H9 (cell line): ENCODE results near the gene APBA2. TPM values are rescaled to one million over a fixed set of nuclear protein-coding genes. Genes with fewer than 3 reads are reported as not detected.
A peak's percentile ranks its signal among the peaks of the same experiment; 100 is the strongest.

Source experiments
- DNase-seq: peaks from one replicate; pipeline ENCODE4 v3.0.0-alpha.2; 2017
- H2AFZ ChIP-seq: one replicate; pipeline ENCODE4 v1.6.1; 2013; ENCODE audit warnings: mild to moderate bottlenecking, low read length, control low read depth, moderate library complexity
- H2AK5ac ChIP-seq: 2 replicates; pipeline ENCODE4 v1.6.1; 2013; ENCODE audit warnings: low read length, control low read depth, mixed read lengths; ENCODE audit not compliant: insufficient read length
- H2BK120ac ChIP-seq: one replicate; pipeline ENCODE4 v1.6.1; 2013; ENCODE audit warnings: low read depth, mild to moderate bottlenecking, low read length, control low read depth, inconsistent platforms; ENCODE audit not compliant: poor library complexity, severe bottlenecking
- H2BK12ac ChIP-seq: 2 replicates; pipeline ENCODE4 v1.6.1; 2013; ENCODE audit warnings: low read length, control low read depth, mixed read lengths, low read depth; ENCODE audit not compliant: insufficient read length
- H2BK15ac ChIP-seq: 2 replicates; pipeline ENCODE4 v1.6.1; 2013; ENCODE audit warnings: low read depth, low read length, control low read depth
- H2BK20ac ChIP-seq: one replicate; pipeline ENCODE4 v1.6.1; 2013; ENCODE audit warnings: low read depth, mild to moderate bottlenecking, low read length, control low read depth, inconsistent platforms; ENCODE audit not compliant: poor library complexity, severe bottlenecking
- H2BK5ac ChIP-seq: 2 replicates; pipeline ENCODE4 v1.6.1; 2013; ENCODE audit warnings: low read length, control low read depth, mixed read lengths; ENCODE audit not compliant: insufficient read length
- H3K14ac ChIP-seq: 2 replicates; pipeline ENCODE4 v1.6.1; 2013; ENCODE audit warnings: low read length, control low read depth; ENCODE audit not compliant: insufficient read depth
- H3K18ac ChIP-seq: 2 replicates; pipeline ENCODE4 v1.6.1; 2013; ENCODE audit warnings: low read depth, mild to moderate bottlenecking, mixed read lengths, low read length, control low read depth; ENCODE audit not compliant: insufficient read length
- H3K23ac ChIP-seq: 2 replicates; pipeline ENCODE4 v1.6.1; 2013; ENCODE audit warnings: low read length, control low read depth, mixed read lengths, low read depth; ENCODE audit not compliant: insufficient read length
- H3K23me2 ChIP-seq: 2 replicates; pipeline ENCODE4 v1.6.1; 2013; ENCODE audit warnings: low read depth, mild to moderate bottlenecking, mixed read lengths, low read length, control low read depth; ENCODE audit not compliant: insufficient read length, poor library complexity, severe bottlenecking
- H3K27ac ChIP-seq: 2 replicates; pipeline ENCODE4 v1.5.1; 2013; ENCODE audit warnings: low read length, control low read depth, mixed read lengths, low read depth; ENCODE audit not compliant: insufficient read length
- H3K27me3 ChIP-seq: 2 replicates; pipeline ENCODE4 v1.6.1; 2013; ENCODE audit warnings: low read length, control low read depth, inconsistent platforms; ENCODE audit not compliant: insufficient read depth
- H3K4ac ChIP-seq: 2 replicates; pipeline ENCODE4 v1.6.1; 2013; ENCODE audit warnings: low read depth, mild to moderate bottlenecking, control low read depth, inconsistent platforms, low read length, moderate library complexity
- H3K4me1 ChIP-seq: 2 replicates; pipeline ENCODE4 v1.6.1; 2013; ENCODE audit warnings: low read length, control low read depth, inconsistent platforms; ENCODE audit not compliant: insufficient read depth
- H3K4me2 ChIP-seq: 2 replicates; pipeline ENCODE4 v1.6.1; 2013; ENCODE audit warnings: low read length, control low read depth, mixed read lengths; ENCODE audit not compliant: insufficient read length, insufficient read depth
- H3K56ac ChIP-seq: 2 replicates; pipeline ENCODE4 v1.6.1; 2013; ENCODE audit warnings: low read depth, mild to moderate bottlenecking, mixed read lengths, low read length, control low read depth; ENCODE audit not compliant: insufficient read length
- H3K79me1 ChIP-seq: 2 replicates; pipeline ENCODE4 v1.6.1; 2013; ENCODE audit warnings: low read depth, mild to moderate bottlenecking, moderate library complexity, low read length, control low read depth, inconsistent platforms; ENCODE audit not compliant: insufficient read depth, poor library complexity, severe bottlenecking
- H3K79me2 ChIP-seq: 2 replicates; pipeline ENCODE4 v1.6.1; 2013; ENCODE audit warnings: low read length, control low read depth, inconsistent platforms; ENCODE audit not compliant: insufficient read depth
- H3K9ac ChIP-seq: 2 replicates; pipeline ENCODE4 v1.6.1; 2013; ENCODE audit warnings: low read length, control low read depth, mixed read lengths; ENCODE audit not compliant: insufficient read length; ENCODE audit errors: extremely low read depth
- H3K9me3 ChIP-seq: one replicate; pipeline ENCODE4 v1.6.1; 2013; ENCODE audit warnings: low read depth, low read length, inconsistent platforms; ENCODE audit not compliant: control insufficient read depth
- H3T11ph ChIP-seq: one replicate; pipeline ENCODE4 v1.6.1; 2013; ENCODE audit warnings: mild to moderate bottlenecking, low read length, control low read depth, inconsistent platforms
- H4K20me1 ChIP-seq: one replicate; pipeline ENCODE4 v1.6.1; 2013; ENCODE audit not compliant: control insufficient read depth, insufficient read length, insufficient read depth
- H4K5ac ChIP-seq: 2 replicates; pipeline ENCODE4 v1.6.1; 2013; ENCODE audit warnings: low read depth, mild to moderate bottlenecking, mixed read lengths, low read length, control low read depth; ENCODE audit not compliant: insufficient read length
- H4K8ac ChIP-seq: replicated peaks from 2 replicates; pipeline ENCODE4 v1.6.1; 2013; ENCODE audit warnings: low read length, control low read depth, mixed read lengths, low read depth; ENCODE audit not compliant: insufficient read length
- H4K91ac ChIP-seq: 2 replicates; pipeline ENCODE4 v1.6.1; 2013; ENCODE audit warnings: low read depth, mild to moderate bottlenecking, moderate library complexity, mixed read lengths, low read length, control low read depth; ENCODE audit not compliant: insufficient read length
- H3K27ac Mint-ChIP-seq, 3 experiments: 2 replicates in 2 of 3; 3 replicates in 1 of 3; pipeline ENCODE4 v1.8.0; 2020 to 2021; ENCODE audit warnings: mixed read lengths in 3 of 3, mild to moderate bottlenecking in 1 of 3, moderate library complexity in 1 of 3
- H3K27me3 Mint-ChIP-seq: 2 replicates; pipeline ENCODE4 v1.8.0; 2021; ENCODE audit warnings: low read depth, mild to moderate bottlenecking, moderate library complexity, mixed read lengths
- H3K36me3 Mint-ChIP-seq, 3 experiments: 2 replicates in 2 of 3; 3 replicates in 1 of 3; pipeline ENCODE4 v1.8.0; 2020 to 2021; ENCODE audit warnings: low read depth in 3 of 3, mixed read lengths in 3 of 3; ENCODE audit not compliant: insufficient read depth in 1 of 3
- H3K4me1 Mint-ChIP-seq, 2 experiments: 2 replicates each; pipeline ENCODE4 v1.8.0; 2020; ENCODE audit warnings: mixed read lengths in 2 of 2
- H3K4me3 Mint-ChIP-seq, 2 experiments: 2 replicates in 1 of 2; 3 replicates in 1 of 2; pipeline ENCODE4 v1.8.0; 2020 to 2021; ENCODE audit warnings: mild to moderate bottlenecking in 2 of 2, mixed read lengths in 2 of 2, moderate library complexity in 1 of 2
- H3K9me3 Mint-ChIP-seq, 2 experiments: 2 replicates in 1 of 2; 3 replicates in 1 of 2; pipeline ENCODE4 v1.8.0; 2020; ENCODE audit warnings: mild to moderate bottlenecking in 2 of 2, mixed read lengths in 2 of 2, moderate library complexity in 1 of 2
- WGBS: extraction: QIAGEN DNeasy Blood & Tissue Kit; methylation state at CpG from one replicate; pipeline ENCODE4 v1.1.7; 2013; ENCODE audit warnings: missing lambda C conversion rate, low lambda C conversion rate, mixed read lengths; ENCODE audit not compliant: insufficient read length; ENCODE audit errors: extremely low coverage; 5-methylcytosine and 5-hydroxymethylcytosine counted together
- total RNA-seq: library from RNA; stranded (reverse); gene quantifications from 2 replicates; pipeline ENCODE4 v1.2.1, GENCODE V29; 2021
- TF ChIP-seq, protein P1 (sequence below): fragments of 200-600 bp; sonication (generic); conservative IDR thresholded peaks from 3 replicates; pipeline ENCODE4 v1.8.0; 2021; ENCODE audit warnings: antibody characterized with exemption, mild to moderate bottlenecking

The APBA2 gene
- total RNA-seq, 1 experiment from 2014 or later, result 14.3 TPM

DNA sequence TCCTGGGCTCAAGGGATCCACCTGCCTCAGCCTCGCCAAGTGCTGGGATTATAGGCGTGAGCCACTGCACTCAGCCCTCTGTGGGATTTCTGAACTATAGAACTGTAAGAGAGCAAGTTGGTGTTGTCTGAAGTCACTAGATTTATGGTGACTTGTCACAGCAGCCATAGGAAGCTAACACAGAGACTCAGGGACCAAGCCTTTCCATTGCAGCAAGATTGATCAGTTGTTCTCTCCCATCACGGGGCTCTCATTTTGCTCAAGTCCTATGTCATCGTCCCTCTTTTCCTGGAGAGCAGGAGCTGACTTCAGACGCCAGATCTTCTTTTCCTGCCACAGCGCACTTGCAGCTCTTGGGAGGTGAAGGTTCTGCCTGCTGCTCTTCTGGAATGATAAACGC lies 61.0 kb downstream of the APBA2 start:
- no peak overlapping the region for H2BK5ac ChIP-seq
- no peak overlapping the region for H4K5ac ChIP-seq
- Mint-ChIP-seq H3K36me3 (peaks cover 4 to 20% (median 19%) of the 10 kb centered on the region in 3 experiments), H3K4me1 (peaks cover 6 to 8% of the 10 kb centered on the region in 2 experiments; a peak in 3 of 4 replicates), H3K27ac (0 out of 7 replicates have a peak overlapping the region, but pooled peaks of 1 of the 3 experiments have one; percentile 59), H3K9me3 (peaks cover 10 to 11% of the 10 kb centered on the region in 2 experiments), H3K27me3 (peaks cover 2% of the 10 kb centered on the region; the same call in 1 of the 2 replicates), H3K4me3 (no peak overlapping the region)
- no peaks in the 10 kb centered on the region for H3K4me1 ChIP-seq
- TF ChIP-seq, protein P1, sequence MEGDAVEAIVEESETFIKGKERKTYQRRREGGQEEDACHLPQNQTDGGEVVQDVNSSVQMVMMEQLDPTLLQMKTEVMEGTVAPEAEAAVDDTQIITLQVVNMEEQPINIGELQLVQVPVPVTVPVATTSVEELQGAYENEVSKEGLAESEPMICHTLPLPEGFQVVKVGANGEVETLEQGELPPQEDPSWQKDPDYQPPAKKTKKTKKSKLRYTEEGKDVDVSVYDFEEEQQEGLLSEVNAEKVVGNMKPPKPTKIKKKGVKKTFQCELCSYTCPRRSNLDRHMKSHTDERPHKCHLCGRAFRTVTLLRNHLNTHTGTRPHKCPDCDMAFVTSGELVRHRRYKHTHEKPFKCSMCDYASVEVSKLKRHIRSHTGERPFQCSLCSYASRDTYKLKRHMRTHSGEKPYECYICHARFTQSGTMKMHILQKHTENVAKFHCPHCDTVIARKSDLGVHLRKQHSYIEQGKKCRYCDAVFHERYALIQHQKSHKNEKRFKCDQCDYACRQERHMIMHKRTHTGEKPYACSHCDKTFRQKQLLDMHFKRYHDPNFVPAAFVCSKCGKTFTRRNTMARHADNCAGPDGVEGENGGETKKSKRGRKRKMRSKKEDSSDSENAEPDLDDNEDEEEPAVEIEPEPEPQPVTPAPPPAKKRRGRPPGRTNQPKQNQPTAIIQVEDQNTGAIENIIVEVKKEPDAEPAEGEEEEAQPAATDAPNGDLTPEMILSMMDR, result no peak
- H2AFZ ChIP-seq, result no peak overlapping the region
- no peak overlapping the region for H3K4me2 ChIP-seq
- no peaks in the 10 kb centered on the region for H3K27me3 ChIP-seq
- no CpG with 5 or more reads among the region's 7 CpGs for WGBS
- no peak overlapping the region for H2BK12ac ChIP-seq
- no peaks in the 10 kb centered on the region for H4K20me1 ChIP-seq
- no peak overlapping the region for H2BK120ac ChIP-seq
- no peaks in the 10 kb centered on the region for H3K23me2 ChIP-seq
- no peaks in the 10 kb centered on the region for H3K79me1 ChIP-seq
- no peak for DNase-seq
- no peaks in the 10 kb centered on the region for H3K9me3 ChIP-seq
- H3K9ac ChIP-seq, result no peak overlapping the region
- no peak overlapping the region for H4K91ac ChIP-seq
- no peak overlapping the region for H3K14ac ChIP-seq
- H2AK5ac ChIP-seq, result no peak overlapping the region
- H4K8ac ChIP-seq, result no peak overlapping the region
- H3K79me2 ChIP-seq, result no peaks in the 10 kb centered on the region
- H3K56ac ChIP-seq, result no peak overlapping the region
- no peak overlapping the region for H3K18ac ChIP-seq
- H3T11ph ChIP-seq, result no peak overlapping the region
- H3K4ac ChIP-seq, result no peak overlapping the region
- H3K23ac ChIP-seq, result no peak overlapping the region
- H2BK15ac ChIP-seq, result no peak overlapping the region
- H2BK20ac ChIP-seq, result no peak overlapping the region
- H3K27ac ChIP-seq, result no peak overlapping the region
